Measurements from ENCODE around the gene RNU11.
"Not testable (repeated sequence)": the region's sequence is repeated elsewhere in the genome, so short reads cannot be mapped to it uniquely, and the experiment has no call there.

The RNU11 gene

GRCh38 chr1:28648474-28649198 is at the start of gene RNU11:
TSS of gene RNU11 (plus strand) at chr1:28648600.
- DNase-seq: peak; percentile 92

GRCh38 chr1:28601696-28602095 is 46.7 kb upstream of the RNU11 start:
- DNase-seq: no peak

GRCh38 chr1:28602536-28603439 is 45.6 kb upstream of the RNU11 start:
- DNase-seq: peak; percentile 35

GRCh38 chr1:28604411-28604810 is 44.0 kb upstream of the RNU11 start:
- DNase-seq: no peak

GRCh38 chr1:28604962-28605361 is 43.4 kb upstream of the RNU11 start:
- no peak for DNase-seq

- no peak for DNase-seq
Measured at GRCh38 chr1:28606771-28607170, 41.6 kb upstream of the RNU11 start.

GRCh38 chr1:28613175-28613574 is 35.2 kb upstream of the RNU11 start:
- no peak for DNase-seq

- DNase-seq: no peak
Measured at GRCh38 chr1:28631713-28632112, 16.7 kb upstream of the RNU11 start.

- no peak for DNase-seq
Measured at GRCh38 chr1:28632560-28632959, 15.8 kb upstream of the RNU11 start.

GRCh38 chr1:28640766-28641165 is 7.6 kb upstream of the RNU11 start:
- no peak for DNase-seq

GRCh38 chr1:28642056-28642846 is 6.1 kb upstream of the RNU11 start:
- DNase-seq: no peak

- DNase-seq: peak; percentile 90
Measured at GRCh38 chr1:28642847-28643635, 5.4 kb upstream of the RNU11 start, which contains the start of gene TAF12. TSS of gene TAF12 (minus strand) at chr1:28643067. CDS start at chr1:28622081, 20,986 bp downstream.

- no peak for DNase-seq
Measured at GRCh38 chr1:28644494-28644893, 3.9 kb upstream of the RNU11 start.

GRCh38 chr1:28645406-28645805 is 3.0 kb upstream of the RNU11 start:
- not testable (repeated sequence) for DNase-seq

- no peak for DNase-seq
Measured at GRCh38 chr1:28646040-28646439, 2.4 kb upstream of the RNU11 start.

GRCh38 chr1:28648008-28648473 is 359 bp upstream of the RNU11 start:
- DNase-seq: peak; percentile 90

GRCh38 chr1:28653063-28653462 is 4.7 kb downstream of the RNU11 start:
- DNase-seq: not testable (repeated sequence)

- DNase-seq: not testable (repeated sequence)
Measured at GRCh38 chr1:28653870-28654269, 5.5 kb downstream of the RNU11 start.

GRCh38 chr1:28655448-28656311 is 7.3 kb downstream of the RNU11 start:
- DNase-seq: not testable (repeated sequence)

GRCh38 chr1:28656335-28656734 is 7.9 kb downstream of the RNU11 start:
- DNase-seq: no peak

- no peak for DNase-seq
Measured at GRCh38 chr1:28663871-28664470, 15.6 kb downstream of the RNU11 start.

All from NCI-H1436 (cell line).